ENCODE results near the gene MICOS13. TPM values are rescaled to one million over a fixed set of nuclear protein-coding genes. Genes with fewer than 3 reads are reported as not detected.
A peak's percentile ranks its signal among the peaks of the same experiment; 100 is the strongest.

Gene MICOS13
- total RNA-seq, 3 donors from 2014 or later, result 90.0 to 107 (median 103) TPM

- H3K36me3 Mint-ChIP-seq (ENCODE audit: insufficient read depth), result peaks cover 4% of the 10 kb centered on the region
- no peak for ATAC-seq
- H3K4me1 Mint-ChIP-seq (ENCODE audit: low read depth), result no peaks in the 10 kb centered on the region
- no peaks in the 10 kb centered on the region for H3K27me3 Mint-ChIP-seq (ENCODE audit: low read depth)
- no peak overlapping the region for H3K4me3 Mint-ChIP-seq
- H3K9me3 Mint-ChIP-seq, result no peaks in the 10 kb centered on the region
- DNase-seq, result no peak
Measured at GRCh38 chr19:5672708-5673459, 7.4 kb downstream of the MICOS13 start.

DNA sequence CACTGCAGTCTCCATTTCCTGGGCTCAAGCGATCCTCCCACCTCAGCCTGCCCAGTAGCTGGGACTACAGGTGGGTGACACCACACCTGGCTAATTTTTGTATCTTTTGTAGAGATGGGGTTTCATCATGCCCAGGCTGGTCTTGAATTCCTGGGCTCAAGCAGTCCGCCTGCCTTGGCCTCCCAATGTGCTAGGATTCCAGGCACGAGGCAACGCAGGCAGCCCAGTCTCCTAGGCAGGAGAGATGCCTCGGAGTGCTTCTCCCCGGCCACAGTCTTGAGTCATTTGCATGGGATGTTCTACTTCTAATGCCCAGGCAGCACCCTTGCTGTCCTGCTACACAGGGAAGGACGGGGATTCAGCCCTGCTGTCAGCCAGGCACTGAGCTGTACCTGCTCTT, 8.7 kb downstream of the MICOS13 start:
- no peak for ATAC-seq
- no peak overlapping the region for H3K4me3 Mint-ChIP-seq

DNA sequence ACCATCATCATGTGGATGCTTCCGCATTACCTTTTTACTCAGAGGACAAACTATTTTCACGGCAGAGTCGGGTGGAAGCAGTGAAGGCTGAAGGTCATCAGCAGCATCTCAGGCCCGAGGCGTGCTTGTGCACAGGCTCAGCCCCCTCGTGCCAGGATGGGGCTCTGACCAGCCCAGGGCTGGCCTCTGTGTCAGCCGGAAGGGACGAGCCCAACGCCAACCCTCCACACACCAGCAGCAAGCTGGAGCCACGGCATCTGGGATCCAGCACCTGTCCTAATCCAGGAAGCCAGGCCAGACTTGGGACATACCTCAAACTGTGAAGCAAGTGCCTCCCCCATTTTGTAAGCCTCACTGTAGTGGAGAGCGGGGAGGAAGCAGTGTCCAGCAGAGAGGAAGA, 11.1 kb downstream of the MICOS13 start:
- Mint-ChIP-seq H3K27me3 (ENCODE audit: low read depth) (no peaks in the 10 kb centered on the region), H3K4me1 (ENCODE audit: low read depth) (no peaks in the 10 kb centered on the region), H3K36me3 (ENCODE audit: insufficient read depth) (peaks cover 23% of the 10 kb centered on the region), H3K9me3 (no peaks in the 10 kb centered on the region), H3K4me3 (no peak overlapping the region)
- DNase-seq (no peak), ATAC-seq (no peak)

More for the DNA sequence above, 8.7 kb downstream of the MICOS13 start:
- peaks cover 9% of the 10 kb centered on the region for H3K36me3 Mint-ChIP-seq (ENCODE audit: insufficient read depth)
- no peaks in the 10 kb centered on the region for H3K4me1 Mint-ChIP-seq (ENCODE audit: low read depth)
- H3K27me3 Mint-ChIP-seq (ENCODE audit: low read depth), result no peaks in the 10 kb centered on the region
- no peak for DNase-seq
- H3K9me3 Mint-ChIP-seq, result no peaks in the 10 kb centered on the region

DNA sequence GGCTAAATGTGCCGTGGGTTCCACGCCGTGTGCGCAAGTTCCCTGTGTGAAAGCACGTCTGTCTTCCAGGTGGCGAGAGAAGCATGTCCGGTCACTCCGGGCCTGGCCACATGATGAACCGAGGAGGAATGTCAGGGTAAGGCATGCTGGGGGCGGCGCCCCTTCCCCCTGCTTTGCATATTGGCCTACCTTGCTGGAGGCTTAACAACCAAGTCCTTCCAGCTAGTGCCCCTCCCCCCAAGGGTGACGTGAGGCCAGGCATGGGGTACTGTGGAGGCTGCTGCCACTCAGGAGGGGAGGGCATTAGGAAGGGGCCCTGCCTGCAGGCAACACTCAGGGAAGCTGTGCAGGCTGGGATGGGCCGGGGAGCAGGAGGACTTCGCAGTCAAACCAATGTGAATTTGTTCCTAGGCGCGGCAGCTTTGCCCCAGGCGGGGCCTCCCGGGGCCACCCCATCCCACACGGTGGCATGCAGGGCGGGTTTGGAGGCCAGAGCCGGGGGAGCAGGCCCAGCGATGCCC, 12.5 kb downstream of the MICOS13 start:
- peaks cover 23% of the 10 kb centered on the region for H3K36me3 Mint-ChIP-seq (ENCODE audit: insufficient read depth)
- no peaks in the 10 kb centered on the region for H3K27me3 Mint-ChIP-seq (ENCODE audit: low read depth)
- ATAC-seq, result no peak

GRCh38 chr19:5666921-5667610, 13.2 kb downstream of the MICOS13 start:
- H3K27me3 Mint-ChIP-seq (ENCODE audit: low read depth), result no peaks in the 10 kb centered on the region
- no peaks in the 10 kb centered on the region for H3K9me3 Mint-ChIP-seq
- H3K36me3 Mint-ChIP-seq (ENCODE audit: insufficient read depth), result peaks cover 23% of the 10 kb centered on the region
- H3K4me1 Mint-ChIP-seq (ENCODE audit: low read depth), result no peaks in the 10 kb centered on the region
- ATAC-seq (no peak), DNase-seq (no peak)
- H3K4me3 Mint-ChIP-seq, result no peak overlapping the region

More for the DNA sequence above, 12.5 kb downstream of the MICOS13 start:
- Mint-ChIP-seq H3K4me1 (ENCODE audit: low read depth) (no peaks in the 10 kb centered on the region), H3K9me3 (no peaks in the 10 kb centered on the region), H3K4me3 (no peak overlapping the region)
- DNase-seq, result no peak

DNA sequence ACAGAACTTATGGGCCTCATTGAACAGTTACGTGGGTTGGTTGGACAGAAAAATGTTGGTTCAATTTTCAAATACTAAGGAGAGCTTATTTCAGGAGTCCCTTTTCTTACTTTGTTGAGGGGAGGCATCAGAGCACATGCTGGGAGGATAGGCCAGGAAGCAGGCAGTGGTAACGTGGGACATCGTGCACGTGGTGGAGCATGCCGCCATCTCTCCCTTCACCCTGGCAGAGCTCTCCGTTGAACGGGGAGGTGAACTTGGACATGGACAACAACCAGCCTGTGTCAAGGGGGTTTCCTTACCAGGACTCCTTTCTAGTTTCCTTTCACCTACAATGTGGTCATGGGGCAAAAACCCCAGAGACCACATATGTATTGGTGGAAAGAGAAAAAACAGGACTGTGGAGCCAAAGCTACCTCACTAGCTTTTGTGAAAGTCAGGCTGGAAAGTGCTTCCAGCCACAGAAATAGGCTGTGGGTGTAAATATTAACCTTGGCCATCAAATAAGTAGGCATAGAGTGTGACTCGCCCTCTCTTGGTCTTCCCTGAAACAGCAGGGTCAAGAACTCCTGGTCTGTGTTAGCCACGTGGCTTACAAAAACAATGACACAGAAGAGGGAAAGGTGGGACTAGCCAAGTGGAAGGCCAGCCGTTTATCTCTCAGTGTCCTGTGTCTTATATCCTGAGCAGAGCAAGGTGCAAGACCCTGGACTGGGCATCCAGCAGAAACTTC, 14.4 kb downstream of the MICOS13 start:
- DNase-seq (no peak), ATAC-seq (peak in 1 of 2 donors; percentile 23)
- H3K36me3 Mint-ChIP-seq (ENCODE audit: insufficient read depth), result peaks cover 28% of the 10 kb centered on the region
- no peaks in the 10 kb centered on the region for H3K9me3 Mint-ChIP-seq
- no peak overlapping the region for H3K4me3 Mint-ChIP-seq
- H3K27me3 Mint-ChIP-seq (ENCODE audit: low read depth), result no peaks in the 10 kb centered on the region
- H3K4me1 Mint-ChIP-seq (ENCODE audit: low read depth), result no peaks in the 10 kb centered on the region

- Mint-ChIP-seq H3K4me1 (ENCODE audit: low read depth) (no peaks in the 10 kb centered on the region), H3K36me3 (ENCODE audit: insufficient read depth) (peaks cover 28% of the 10 kb centered on the region), H3K4me3 (no peak overlapping the region), H3K9me3 (no peaks in the 10 kb centered on the region), H3K27me3 (ENCODE audit: low read depth) (no peaks in the 10 kb centered on the region)
- no peak for DNase-seq
- ATAC-seq, result no peak
Measured at GRCh38 chr19:5664515-5664914, 15.8 kb downstream of the MICOS13 start.

DNA sequence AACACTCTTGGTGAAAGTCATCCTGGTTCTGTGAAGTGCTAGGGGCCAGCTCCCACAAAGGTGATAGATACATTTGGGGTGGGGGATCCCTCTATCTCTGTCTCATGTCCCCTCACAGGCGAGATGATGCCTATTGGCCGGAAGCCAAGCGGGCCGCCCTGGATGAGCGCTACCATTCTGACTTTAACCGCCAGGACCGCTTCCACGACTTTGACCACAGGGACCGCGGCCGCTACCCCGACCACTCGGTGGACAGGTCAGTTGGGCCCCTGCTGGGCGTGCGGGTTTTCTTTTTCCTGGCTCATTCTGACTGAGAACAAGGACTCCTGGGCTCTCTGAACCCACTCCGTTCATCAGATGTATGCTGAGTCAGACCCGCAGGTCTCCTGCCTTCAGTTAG, 16.4 kb downstream of the MICOS13 start:
- DNase-seq (no peak), ATAC-seq (no peak)
- no peak overlapping the region for H3K4me3 Mint-ChIP-seq
- no peaks in the 10 kb centered on the region for H3K9me3 Mint-ChIP-seq
- H3K4me1 Mint-ChIP-seq (ENCODE audit: low read depth), result no peaks in the 10 kb centered on the region
- H3K36me3 Mint-ChIP-seq (ENCODE audit: insufficient read depth), result peaks cover 26% of the 10 kb centered on the region
- no peaks in the 10 kb centered on the region for H3K27me3 Mint-ChIP-seq (ENCODE audit: low read depth)

GRCh38 chr19:5661483-5661882, 18.8 kb downstream of the MICOS13 start:
- Mint-ChIP-seq H3K4me3 (no peak overlapping the region), H3K9me3 (no peaks in the 10 kb centered on the region), H3K27me3 (ENCODE audit: low read depth) (no peaks in the 10 kb centered on the region), H3K4me1 (ENCODE audit: low read depth) (no peaks in the 10 kb centered on the region), H3K36me3 (ENCODE audit: insufficient read depth) (peaks cover 25% of the 10 kb centered on the region)
- ATAC-seq (no peak), DNase-seq (no peak)

GRCh38 chr19:5655412-5655811, 24.9 kb downstream of the MICOS13 start:
- H3K4me3 Mint-ChIP-seq, result no peak overlapping the region
- H3K36me3 Mint-ChIP-seq (ENCODE audit: insufficient read depth), result peaks cover 39% of the 10 kb centered on the region
- no peaks in the 10 kb centered on the region for H3K9me3 Mint-ChIP-seq
- DNase-seq, result no peak
- no peaks in the 10 kb centered on the region for H3K27me3 Mint-ChIP-seq (ENCODE audit: low read depth)
- no peak for ATAC-seq
- no peaks in the 10 kb centered on the region for H3K4me1 Mint-ChIP-seq (ENCODE audit: low read depth)

- H3K4me3 Mint-ChIP-seq, result no peak overlapping the region
- no peak for DNase-seq
- no peak for ATAC-seq
- H3K9me3 Mint-ChIP-seq, result no peaks in the 10 kb centered on the region
- no peaks in the 10 kb centered on the region for H3K27me3 Mint-ChIP-seq (ENCODE audit: low read depth)
- peaks cover 41% of the 10 kb centered on the region for H3K36me3 Mint-ChIP-seq (ENCODE audit: insufficient read depth)
- no peaks in the 10 kb centered on the region for H3K4me1 Mint-ChIP-seq (ENCODE audit: low read depth)
Measured at GRCh38 chr19:5654931-5655330, 25.4 kb downstream of the MICOS13 start.

DNA sequence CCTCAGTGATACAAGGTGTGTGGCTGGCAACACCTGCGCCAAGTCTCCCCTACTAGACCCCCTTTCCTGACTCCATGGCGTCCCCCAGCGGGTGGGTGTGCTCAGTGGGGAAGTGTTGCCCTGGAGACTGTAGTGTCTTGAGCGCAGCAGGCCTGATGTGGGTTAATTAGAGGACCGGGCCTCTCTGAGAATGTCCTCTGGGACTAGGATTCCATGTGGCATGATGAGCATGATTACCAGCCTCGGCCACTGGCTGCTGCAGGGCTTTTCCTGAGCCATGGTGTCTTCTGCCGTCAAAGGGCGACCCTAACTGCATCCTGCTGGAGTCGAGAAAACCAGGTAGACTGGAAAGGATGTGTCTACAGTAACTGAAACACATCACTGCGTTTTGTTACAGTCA, 28.1 kb downstream of the MICOS13 start:
- DNase-seq, result no peak
- H3K9me3 Mint-ChIP-seq, result no peaks in the 10 kb centered on the region
- H3K4me1 Mint-ChIP-seq (ENCODE audit: low read depth), result no peaks in the 10 kb centered on the region
- ATAC-seq, result no peak
- H3K27me3 Mint-ChIP-seq (ENCODE audit: low read depth), result no peaks in the 10 kb centered on the region
- H3K4me3 Mint-ChIP-seq, result no peak overlapping the region
- H3K36me3 Mint-ChIP-seq (ENCODE audit: insufficient read depth), result peaks cover 51% of the 10 kb centered on the region

GRCh38 chr19:5651361-5651760, 29.0 kb downstream of the MICOS13 start:
- H3K4me1 Mint-ChIP-seq (ENCODE audit: low read depth), result peaks cover 3% of the 10 kb centered on the region
- H3K36me3 Mint-ChIP-seq (ENCODE audit: insufficient read depth), result peaks cover 57% of the 10 kb centered on the region
- DNase-seq, result no peak
- ATAC-seq, result no peak
- H3K9me3 Mint-ChIP-seq, result no peaks in the 10 kb centered on the region
- no peak overlapping the region for H3K4me3 Mint-ChIP-seq
- H3K27me3 Mint-ChIP-seq (ENCODE audit: low read depth), result no peaks in the 10 kb centered on the region

DNA sequence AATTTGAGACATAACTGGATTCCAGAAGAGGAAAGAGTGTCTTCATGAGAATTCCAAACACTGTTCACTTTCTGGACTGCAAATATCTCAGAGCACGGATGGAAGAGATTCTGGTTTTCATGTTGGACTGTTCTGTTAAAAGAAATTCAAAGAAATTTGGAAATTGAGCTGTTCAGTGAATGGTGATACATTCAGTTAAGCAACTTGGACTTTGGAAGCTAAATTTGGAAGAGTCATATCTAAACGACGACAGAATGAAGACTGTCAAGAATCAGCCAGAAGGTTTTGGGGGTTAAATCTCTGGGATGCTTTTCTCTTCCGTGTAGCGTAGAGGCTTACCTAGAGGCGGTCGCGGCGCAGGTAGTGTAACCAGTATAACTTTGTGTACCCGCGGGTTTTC, 31.9 kb downstream of the MICOS13 start:
- Mint-ChIP-seq H3K4me1 (ENCODE audit: low read depth) (peaks cover 12% of the 10 kb centered on the region), H3K4me3 (no peak overlapping the region), H3K27me3 (ENCODE audit: low read depth) (no peaks in the 10 kb centered on the region), H3K9me3 (no peaks in the 10 kb centered on the region), H3K36me3 (ENCODE audit: insufficient read depth) (peaks cover 64% of the 10 kb centered on the region)
- DNase-seq (no peak), ATAC-seq (no peak)
